Measurements from ENCODE around the gene MYL9.

MYL9 gene

GRCh38 chr20:36543184-36544133, 2.1 kb downstream of the MYL9 start:
- Histone ChIP-seq H3K9ac (ENCODE audit: low read length) (peak overlapping the region; percentile 99), H3K4me1 (ENCODE audit: control insufficient read depth, insufficient read depth, low read length) (peaks cover 46% of the 10 kb centered on the region), H3K4me3 (ENCODE audit: low read length) (peak overlapping the region; percentile 90), H3K27me3 (replicated peaks; ENCODE audit: control insufficient read depth, insufficient read depth, low read length) (no peaks in the 10 kb centered on the region), H3K9me3 (ENCODE audit: control insufficient read depth, low read length) (no peaks in the 10 kb centered on the region), H3K36me3 (ENCODE audit: control insufficient read depth, insufficient read depth, low read length, severe bottlenecking) (peaks cover 31% of the 10 kb centered on the region)
- DNase-seq (ENCODE audit: low read depth), result peak; percentile 68

- Histone ChIP-seq H3K27me3 (replicated peaks; ENCODE audit: control insufficient read depth, insufficient read depth, low read length) (no peaks in the 10 kb centered on the region), H3K4me3 (ENCODE audit: low read length) (peak overlapping the region; percentile 90), H3K36me3 (ENCODE audit: control insufficient read depth, insufficient read depth, low read length, severe bottlenecking) (peaks cover 39% of the 10 kb centered on the region), H3K9ac (ENCODE audit: low read length) (peak overlapping the region; percentile 99), H3K9me3 (ENCODE audit: control insufficient read depth, low read length) (no peaks in the 10 kb centered on the region), H3K4me1 (ENCODE audit: control insufficient read depth, insufficient read depth, low read length) (peaks cover 46% of the 10 kb centered on the region)
- DNase-seq (ENCODE audit: low read depth), result peak; percentile 73
These were observed 3.1 kb downstream of the MYL9 start for GRCh38 chr20:36544134-36545018.

DNA sequence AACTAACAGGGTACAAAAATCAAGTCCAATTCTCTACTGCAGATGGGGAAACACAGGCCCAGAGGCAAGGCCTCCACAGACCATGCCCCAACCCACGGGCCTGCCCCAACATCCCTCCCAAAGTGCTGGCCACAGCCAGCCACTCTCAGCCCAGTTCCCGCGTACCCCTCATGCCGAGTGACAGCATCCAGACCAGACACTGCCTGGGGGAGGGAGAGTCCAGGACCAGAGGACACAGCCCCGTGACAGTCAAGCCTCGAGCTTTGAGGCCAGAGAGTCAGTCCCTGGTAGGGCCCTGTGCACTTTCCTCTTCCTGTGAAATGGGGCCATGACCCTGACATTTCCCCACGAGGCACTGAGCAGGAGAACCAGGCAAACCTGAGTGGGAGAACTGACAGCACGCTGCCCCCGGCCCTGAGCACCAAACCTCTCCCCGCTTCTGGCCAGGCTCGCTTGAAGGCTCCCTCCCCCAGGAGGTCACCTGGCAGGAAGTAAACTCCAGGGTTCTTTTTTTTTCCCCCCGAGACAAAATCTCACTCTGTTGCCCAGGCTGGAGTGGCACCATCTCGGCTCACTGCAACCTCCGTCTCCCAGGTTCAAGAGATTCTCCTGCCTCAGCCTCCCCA, 4.9 kb downstream of the MYL9 start:
- peaks cover 43% of the 10 kb centered on the region for H3K36me3 ChIP-seq (ENCODE audit: control insufficient read depth, insufficient read depth, low read length, severe bottlenecking)
- no peaks in the 10 kb centered on the region for H3K27me3 ChIP-seq (replicated peaks; ENCODE audit: control insufficient read depth, insufficient read depth, low read length)
- H3K9ac ChIP-seq (ENCODE audit: low read length), result no peak overlapping the region
- peaks cover 40% of the 10 kb centered on the region for H3K4me1 ChIP-seq (ENCODE audit: control insufficient read depth, insufficient read depth, low read length)
- H3K4me3 ChIP-seq (ENCODE audit: low read length), result no peak overlapping the region
- DNase-seq (ENCODE audit: low read depth), result no peak
- no peaks in the 10 kb centered on the region for H3K9me3 ChIP-seq (ENCODE audit: control insufficient read depth, low read length)

DNA sequence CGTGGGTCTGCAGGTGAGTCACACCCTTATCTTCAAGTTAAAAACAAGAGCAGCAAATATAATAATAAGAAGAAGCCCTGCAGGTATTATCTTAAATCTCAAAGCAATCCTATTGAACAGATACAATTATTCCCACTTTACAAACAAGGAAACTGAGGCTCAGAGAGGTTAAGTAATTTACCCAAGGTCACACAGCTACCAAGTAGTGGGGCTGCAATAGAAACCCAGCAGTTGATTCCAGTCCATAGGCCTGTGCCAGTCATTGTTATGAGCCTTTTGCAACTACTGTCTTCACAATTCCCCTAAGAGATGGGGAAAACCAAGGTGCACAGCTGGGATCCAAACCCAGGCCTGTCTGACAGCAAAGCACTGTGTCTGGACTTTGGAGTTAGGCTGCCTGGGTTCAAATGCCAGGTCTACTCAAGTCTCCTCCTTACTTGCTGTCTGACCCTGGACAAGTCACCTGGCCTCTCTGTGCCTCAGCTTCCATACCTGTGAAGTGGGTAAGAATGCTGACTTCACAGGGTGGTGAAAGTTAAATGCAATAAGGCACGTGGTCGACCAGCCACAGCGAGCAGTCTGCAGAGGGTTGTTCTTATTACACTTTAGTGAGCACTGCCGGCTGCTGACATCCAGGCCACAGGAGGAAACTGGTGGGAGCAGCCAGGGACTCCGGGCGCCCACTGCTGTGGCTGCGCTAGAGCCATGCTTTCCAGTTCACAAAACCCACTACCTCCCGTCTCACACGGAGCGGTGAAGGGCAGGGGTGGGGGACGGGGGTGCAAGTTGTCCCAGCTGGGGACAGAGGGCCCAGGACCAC, 6.1 kb downstream of the MYL9 start:
- Histone ChIP-seq H3K9ac (ENCODE audit: low read length) (no peak overlapping the region), H3K4me1 (ENCODE audit: control insufficient read depth, insufficient read depth, low read length) (peaks cover 36% of the 10 kb centered on the region), H3K4me3 (ENCODE audit: low read length) (no peak overlapping the region), H3K9me3 (ENCODE audit: control insufficient read depth, low read length) (no peaks in the 10 kb centered on the region), H3K27me3 (replicated peaks; ENCODE audit: control insufficient read depth, insufficient read depth, low read length) (no peaks in the 10 kb centered on the region), H3K36me3 (ENCODE audit: control insufficient read depth, insufficient read depth, low read length, severe bottlenecking) (peaks cover 43% of the 10 kb centered on the region)
- no peak for DNase-seq (ENCODE audit: low read depth)

GRCh38 chr20:36548006-36548315, 6.6 kb downstream of the MYL9 start:
- no peak overlapping the region for H3K9ac ChIP-seq (ENCODE audit: low read length)
- no peak overlapping the region for H3K4me3 ChIP-seq (ENCODE audit: low read length)
- H3K9me3 ChIP-seq (ENCODE audit: control insufficient read depth, low read length), result no peaks in the 10 kb centered on the region
- H3K27me3 ChIP-seq (replicated peaks; ENCODE audit: control insufficient read depth, insufficient read depth, low read length), result no peaks in the 10 kb centered on the region
- peaks cover 43% of the 10 kb centered on the region for H3K36me3 ChIP-seq (ENCODE audit: control insufficient read depth, insufficient read depth, low read length, severe bottlenecking)
- DNase-seq (ENCODE audit: low read depth), result no peak
- peaks cover 30% of the 10 kb centered on the region for H3K4me1 ChIP-seq (ENCODE audit: control insufficient read depth, insufficient read depth, low read length)

- DNase-seq (ENCODE audit: low read depth), result no peak
- Histone ChIP-seq H3K9me3 (ENCODE audit: control insufficient read depth, low read length) (no peaks in the 10 kb centered on the region), H3K9ac (ENCODE audit: low read length) (peak overlapping the region; percentile 53), H3K27me3 (replicated peaks; ENCODE audit: control insufficient read depth, insufficient read depth, low read length) (no peaks in the 10 kb centered on the region), H3K4me1 (ENCODE audit: control insufficient read depth, insufficient read depth, low read length) (peaks cover 20% of the 10 kb centered on the region), H3K36me3 (ENCODE audit: control insufficient read depth, insufficient read depth, low read length, severe bottlenecking) (peaks cover 43% of the 10 kb centered on the region), H3K4me3 (ENCODE audit: low read length) (no peak overlapping the region)
These were observed 7.6 kb downstream of the MYL9 start for GRCh38 chr20:36548704-36549627.

DNA sequence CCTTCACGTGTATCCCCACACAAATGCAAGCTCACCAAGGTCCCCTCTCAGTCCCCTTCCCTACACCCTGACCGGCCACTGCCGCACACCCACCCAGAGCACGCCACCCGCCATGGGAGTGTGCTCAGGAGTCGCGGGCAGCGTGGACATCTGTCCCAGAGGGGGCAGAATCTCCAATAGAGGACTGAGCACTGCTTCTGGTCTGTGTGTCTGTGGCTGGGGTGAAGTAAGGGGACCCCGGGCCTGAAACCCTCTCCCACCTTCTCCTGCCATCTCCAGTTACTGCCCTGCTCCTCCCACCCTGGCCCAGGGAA, 8.3 kb downstream of the MYL9 start:
- Histone ChIP-seq H3K4me1 (ENCODE audit: control insufficient read depth, insufficient read depth, low read length) (peaks cover 14% of the 10 kb centered on the region), H3K9me3 (ENCODE audit: control insufficient read depth, low read length) (no peaks in the 10 kb centered on the region), H3K4me3 (ENCODE audit: low read length) (no peak overlapping the region), H3K27me3 (replicated peaks; ENCODE audit: control insufficient read depth, insufficient read depth, low read length) (no peaks in the 10 kb centered on the region), H3K36me3 (ENCODE audit: control insufficient read depth, insufficient read depth, low read length, severe bottlenecking) (peaks cover 43% of the 10 kb centered on the region), H3K9ac (ENCODE audit: low read length) (peak overlapping the region; percentile 53)
- DNase-seq (ENCODE audit: low read depth), result no peak

DNA sequence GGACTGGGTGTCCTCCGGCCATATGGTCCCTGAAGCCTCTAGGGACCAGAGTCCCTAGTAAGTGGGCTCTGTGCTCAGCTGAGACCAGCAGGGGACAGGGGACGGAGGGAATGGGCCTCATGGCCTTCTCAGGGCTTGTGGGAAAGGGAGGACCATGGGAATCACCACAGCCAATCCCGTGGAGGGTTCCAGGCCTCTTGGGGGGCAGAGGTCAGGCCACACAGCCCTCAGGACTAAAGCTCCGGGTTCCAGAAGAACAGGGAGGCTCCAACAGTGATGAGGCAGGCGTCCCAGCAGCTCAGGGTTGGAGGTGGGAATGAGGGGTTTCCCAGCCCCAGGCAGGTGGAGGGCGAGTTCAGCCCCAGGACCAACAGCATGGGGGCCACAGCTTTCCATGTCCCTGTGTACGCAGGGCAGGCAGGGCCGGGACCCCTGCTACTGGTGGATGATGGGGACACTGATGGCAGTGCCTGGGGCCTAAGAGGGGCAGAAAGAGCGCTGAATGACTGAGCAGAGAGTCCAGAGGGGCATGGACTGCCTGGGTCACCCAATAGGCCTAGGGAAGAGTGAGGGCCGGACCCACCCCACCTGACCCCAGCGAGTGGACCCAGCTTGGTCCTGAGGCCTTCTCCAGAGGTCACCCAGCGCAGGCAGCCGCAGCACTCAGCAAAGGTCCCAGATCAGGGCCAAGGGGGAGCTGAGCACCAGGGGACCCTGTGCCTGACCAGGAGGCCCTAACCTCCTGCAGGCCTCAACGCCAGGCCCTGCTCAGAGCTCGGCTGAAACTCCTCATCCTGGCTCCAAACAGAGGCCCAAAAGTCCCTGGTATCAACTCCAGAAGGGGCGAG, 8.8 kb downstream of the MYL9 start:
- no peak for DNase-seq (ENCODE audit: low read depth)
- H3K4me3 ChIP-seq (ENCODE audit: low read length), result no peak overlapping the region
- peak overlapping the region; percentile 53 for H3K9ac ChIP-seq (ENCODE audit: low read length)
- H3K36me3 ChIP-seq (ENCODE audit: control insufficient read depth, insufficient read depth, low read length, severe bottlenecking), result peaks cover 39% of the 10 kb centered on the region
- H3K4me1 ChIP-seq (ENCODE audit: control insufficient read depth, insufficient read depth, low read length), result peaks cover 9% of the 10 kb centered on the region
- H3K27me3 ChIP-seq (replicated peaks; ENCODE audit: control insufficient read depth, insufficient read depth, low read length), result no peaks in the 10 kb centered on the region
- H3K9me3 ChIP-seq (ENCODE audit: control insufficient read depth, low read length), result no peaks in the 10 kb centered on the region

- no peaks in the 10 kb centered on the region for H3K27me3 ChIP-seq (replicated peaks; ENCODE audit: control insufficient read depth, insufficient read depth, low read length)
- H3K4me3 ChIP-seq (ENCODE audit: low read length), result no peak overlapping the region
- peaks cover 37% of the 10 kb centered on the region for H3K36me3 ChIP-seq (ENCODE audit: control insufficient read depth, insufficient read depth, low read length, severe bottlenecking)
- H3K9me3 ChIP-seq (ENCODE audit: control insufficient read depth, low read length), result no peaks in the 10 kb centered on the region
- peak overlapping the region; percentile 25 for H3K9ac ChIP-seq (ENCODE audit: low read length)
- H3K4me1 ChIP-seq (ENCODE audit: control insufficient read depth, insufficient read depth, low read length), result peaks cover 9% of the 10 kb centered on the region
- no peak for DNase-seq (ENCODE audit: low read depth)
These were observed 9.5 kb downstream of the MYL9 start for GRCh38 chr20:36550790-36551299.

Data from adipocyte (in vitro differentiated cells).